HG03520 (cell line): ENCODE data around the gene ZNF44.
"Not testable (repeated sequence)": the region's sequence is repeated elsewhere in the genome, so short reads cannot be mapped to it uniquely, and the experiment has no call there.

ENCODE experiments used
- ATAC-seq: cut with Tn5 transposase; IDR thresholded peaks from one replicate; pipeline ENCODE4 v1.9.1; 2021; ENCODE audit warnings: mild to moderate bottlenecking, moderate library complexity; ENCODE audit not compliant: unreplicated experiment

ZNF44 gene

GRCh38 chr19:12294249-12295158 lies at the start of gene ZNF44:
Gene ZNF44 (minus strand): TSS chr19:12294883. CDS start chr19:12294694, 189 bp downstream.
- ATAC-seq: peak; percentile 88

- peak; percentile 88 for ATAC-seq
These were observed 38.8 kb upstream of the ZNF44 start, which contains the start of gene ZNF563 for GRCh38 chr19:12333162-12334159. Gene ZNF563 (minus strand): TSS chr19:12333633. CDS start chr19:12333482, 151 bp downstream.

GRCh38 chr19:12331211-12331941 lies 36.7 kb upstream of the ZNF44 start:
- ATAC-seq: no peak

- no peak for ATAC-seq
These were observed 35.7 kb upstream of the ZNF44 start for GRCh38 chr19:12330340-12330739.

- ATAC-seq: no peak
These were observed 31.0 kb upstream of the ZNF44 start for GRCh38 chr19:12325690-12326089.

- ATAC-seq: no peak
These were observed 24.2 kb upstream of the ZNF44 start for GRCh38 chr19:12318782-12319413.

GRCh38 chr19:12314553-12314952 lies 19.9 kb upstream of the ZNF44 start:
- no peak for ATAC-seq

GRCh38 chr19:12308891-12309290 lies 14.2 kb upstream of the ZNF44 start:
- not testable (repeated sequence) for ATAC-seq

- ATAC-seq: no peak
These were observed 508 bp upstream of the ZNF44 start for GRCh38 chr19:12295191-12295590.

GRCh38 chr19:12293777-12294248 lies 870 bp downstream of the ZNF44 start:
- no peak for ATAC-seq

- no peak for ATAC-seq
These were observed 5.0 kb downstream of the ZNF44 start for GRCh38 chr19:12289790-12290065.

GRCh38 chr19:12287958-12288500 lies 6.7 kb downstream of the ZNF44 start:
- no peak for ATAC-seq

- no peak for ATAC-seq
These were observed 10.1 kb downstream of the ZNF44 start for GRCh38 chr19:12284631-12285030.

- no peak for ATAC-seq
These were observed 10.5 kb downstream of the ZNF44 start for GRCh38 chr19:12284226-12284625.

GRCh38 chr19:12278713-12279112 lies 16.0 kb downstream of the ZNF44 start:
- ATAC-seq: no peak

- no peak for ATAC-seq
These were observed 21.4 kb downstream of the ZNF44 start for GRCh38 chr19:12272980-12273901.

- no peak for ATAC-seq
These were observed 22.3 kb downstream of the ZNF44 start for GRCh38 chr19:12272386-12272785.

- no peak for ATAC-seq
These were observed 23.8 kb downstream of the ZNF44 start for GRCh38 chr19:12270854-12271253.
